ENCODE data around the gene RNASE8. TPM values are rescaled to one million over a fixed set of nuclear protein-coding genes. Genes with fewer than 3 reads are reported as not detected.

Gene RNASE8
- total and polyA plus RNA-seq, 10 of the 15 experiments (the other 5 are each of a cell fraction or from before 2014, with no cell fraction given), result not detected

DNA sequence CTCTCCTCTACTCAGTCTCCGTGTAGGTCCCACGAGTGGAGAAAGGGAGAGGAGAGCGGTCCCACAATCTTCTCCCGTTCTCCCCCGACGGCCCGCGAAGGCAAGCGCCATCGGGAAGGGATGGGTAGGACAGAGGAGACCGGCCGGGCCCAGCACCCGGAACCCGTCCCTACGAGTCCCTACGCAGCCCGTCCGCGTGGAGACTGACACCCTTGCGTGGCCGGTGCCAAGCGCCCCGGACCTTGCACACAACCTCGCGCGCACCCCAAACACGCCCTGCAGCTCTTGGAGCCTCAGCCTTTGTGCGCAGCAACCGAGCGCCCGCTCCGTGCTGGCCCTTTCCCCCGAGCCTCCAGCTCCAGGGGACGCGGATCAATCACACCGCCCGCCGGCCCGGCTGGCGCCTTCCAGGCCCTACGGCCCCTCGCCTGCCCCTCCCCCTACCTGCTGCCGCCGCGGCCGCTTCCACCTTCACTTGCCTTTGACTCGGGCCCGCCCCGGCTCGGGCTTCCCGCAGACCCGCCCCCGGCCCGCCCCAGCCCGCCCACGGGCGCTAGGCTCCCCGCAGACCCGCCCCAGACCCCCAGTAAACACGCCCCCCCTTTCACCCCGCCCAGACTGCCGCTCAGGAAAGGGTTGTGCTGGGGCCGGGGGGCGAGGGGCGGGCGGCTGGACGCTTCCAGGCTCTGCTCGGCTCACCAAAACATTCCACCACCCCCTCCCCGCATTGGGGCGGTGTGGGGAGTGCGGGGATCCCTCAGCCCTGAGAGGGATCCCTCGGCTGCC lies 32.8 kb upstream of the RNASE8 start, which contains the start of gene NDRG2:
Gene NDRG2, minus strand, starts transcription at position 477 of the 786 bp plus-strand sequence. CDS start 1,746 bp downstream, outside the sequence.
- Histone ChIP-seq H3K9ac (ENCODE audit: control insufficient read depth, insufficient read depth, low read length) (no peak within 1 kb of the TSS), H3K27ac (ENCODE audit: control insufficient read depth, insufficient read depth) (no peak within 1 kb of the TSS), H2AFZ (ENCODE audit: control insufficient read depth, low read depth, low read length) (no peak within 1 kb of the TSS), H3K79me2 (ENCODE audit: control insufficient read depth, insufficient read depth, low read length) (no peaks in the 10 kb centered on the region), H3K4me1 (ENCODE audit: control insufficient read depth, insufficient read depth, low read length) (peaks cover 4% of the 10 kb centered on the region; the same call in 1 of the 2 replicates), H3K4me2 (ENCODE audit: control insufficient read depth, insufficient read depth) (peak within 1 kb of the TSS; percentile 87), H3K36me3 (ENCODE audit: control insufficient read depth in 2 of 2, insufficient read depth in 2 of 2, low read length in 1 of 2) (no peaks in the 10 kb centered on the region), H4K20me1 (ENCODE audit: control insufficient read depth, insufficient read depth) (no peaks in the 10 kb centered on the region), H3K4me3 (no peak within 1 kb of the TSS; the same call in 1 of the 2 replicates), H3K27me3 (replicated peaks in 1 of 2; ENCODE audit: control insufficient read depth in 2 of 2, insufficient read depth in 2 of 2, low read length in 1 of 2) (peaks cover 15 to 18% of the 10 kb centered on the region in 2 experiments), H3K9me3 (replicated peaks; ENCODE audit: control insufficient read depth, insufficient read depth, low read length) (no peaks in the 10 kb centered on the region)
- peak; percentile 66 for ATAC-seq
- ChIA-PET CTCF (interaction anchor here (1.1 kb wide), 1 partner anchor 43 kb away, joined by 3 read pairs; no protein-coding TSS in a partner anchor), SMC1A (ENCODE audit: uncharacterized antibody, unreplicated experiment) (no interaction called here), POLR2A (no interaction called here), RAD21 (ENCODE audit: unreplicated experiment) (no interaction called here)
- no TSS peak for BruUV-seq (replicated peaks)
- in situ Hi-C loops (cut with MboI), result no loop called here
- DNase-seq (ENCODE audit: low read depth, low spot score), result no peak
- intact Hi-C loops (cut with micrococcal nuclease; ENCODE audit: unreplicated experiment), result no loop called here
- WGBS (ENCODE audit: insufficient coverage, insufficient replicate concordance, low lambda C conversion rate, missing lambda C conversion rate), result 10% methylated on average over 44 of the region's 72 CpGs
- FAIRE-seq, result no peak
- TF ChIP-seq, protein P1, sequence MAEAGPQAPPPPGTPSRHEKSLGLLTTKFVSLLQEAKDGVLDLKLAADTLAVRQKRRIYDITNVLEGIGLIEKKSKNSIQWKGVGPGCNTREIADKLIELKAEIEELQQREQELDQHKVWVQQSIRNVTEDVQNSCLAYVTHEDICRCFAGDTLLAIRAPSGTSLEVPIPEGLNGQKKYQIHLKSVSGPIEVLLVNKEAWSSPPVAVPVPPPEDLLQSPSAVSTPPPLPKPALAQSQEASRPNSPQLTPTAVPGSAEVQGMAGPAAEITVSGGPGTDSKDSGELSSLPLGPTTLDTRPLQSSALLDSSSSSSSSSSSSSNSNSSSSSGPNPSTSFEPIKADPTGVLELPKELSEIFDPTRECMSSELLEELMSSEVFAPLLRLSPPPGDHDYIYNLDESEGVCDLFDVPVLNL (IDR thresholded peaks at IDR 0.05; ENCODE audit: low read depth, low read length), result no peak
- TF ChIP-seq BCL11A (IDR thresholded peaks at IDR 0.05; ENCODE audit: low read depth, low read length) (no peak), BHLHE40 (IDR thresholded peaks at IDR 0.05; ENCODE audit: borderline replicate concordance in 1 of 2, low read depth in 2 of 2, low read length in 1 of 2) (no peak), TARDBP (IDR thresholded peaks at IDR 0.05; ENCODE audit: borderline replicate concordance) (no peak), BCLAF1 (IDR thresholded peaks at IDR 0.05) (no peak), FOXM1 (IDR thresholded peaks at IDR 0.05; ENCODE audit: low read depth, low read length) (no peak), ZNF384 (IDR thresholded peaks at IDR 0.05; ENCODE audit: borderline replicate concordance, low read depth, low read length) (no peak), CREM (IDR thresholded peaks at IDR 0.05; ENCODE audit: low read depth) (no peak), REST (IDR thresholded peaks at IDR 0.05; ENCODE audit: low read depth, low read length) (no peak), ZBTB11 (CRISPR knock-in tag; IDR thresholded peaks at IDR 0.05) (no peak)

Measured in GM12878 (cell line).